Motor neuron (in vitro differentiated cells): Measurements from ENCODE around the gene CEP162. TPM values are rescaled to one million over a fixed set of nuclear protein-coding genes. Genes with fewer than 3 reads are reported as not detected.
"Not testable (repeated sequence)": the region's sequence is repeated elsewhere in the genome, so short reads cannot be mapped to it uniquely, and the experiment has no call there.

Experiments
- ATAC-seq, 8 experiments: fragments of 200-7000 bp; cut with Tn5 transposase; replicated peaks in 6 of 8; 2 replicates each; pipeline ENCODE4 v1.8.0; 2021; ENCODE audit warnings: mild to moderate bottlenecking in 8 of 8, moderate library complexity in 8 of 8
- H3K27ac ChIP-seq, 2 donors: fragments of 250-450 bp; sonication (Bioruptor Pico); 2 replicates each; pipeline ENCODE4 v1.9.0; 2021; ENCODE audit warnings: antibody characterized with exemption in 2 of 2, mild to moderate bottlenecking in 2 of 2, moderate library complexity in 1 of 2
- H3K4me1 ChIP-seq, 2 donors: fragments of 250-450 bp; sonication (Bioruptor Pico); replicated peaks in 1 of 2; 2 replicates each; pipeline ENCODE4 v1.6.1; 2021; ENCODE audit warnings: antibody characterized with exemption in 2 of 2, mild to moderate bottlenecking in 2 of 2, moderate library complexity in 1 of 2
- H3K4me3 ChIP-seq, 5 donors: fragments of 250-450 bp; sonication (Bioruptor Pico); 2 replicates each; pipeline ENCODE4 v1.9.0; 2021; ENCODE audit warnings: antibody characterized with exemption in 5 of 5, mild to moderate bottlenecking in 5 of 5, moderate library complexity in 4 of 5
- WGBS, 10 experiments: fragments of 450-650 bp; shearing (Covaris generic); methylation state at CpG; one replicate each; pipeline ENCODE4 v1.0.0; 2022; 5-methylcytosine and 5-hydroxymethylcytosine counted together
- in situ Hi-C, 9 experiments: fragments of 400-800 bp; cut with MboI; loops; one replicate each; pipeline ENCODE4 v1.15.0; 2021; ENCODE audit warnings: low sequenced_read_pairs in 9 of 9, low pct_unique_long_range_greater_than_20kb in 2 of 9; ENCODE audit not compliant: unreplicated experiment in 9 of 9
- total RNA-seq, 8 experiments: library from RNA; unstranded; fragments of 300-600 nt; gene quantifications; 2 replicates each; pipeline versions ENCODE4 v1.2.3 to v1.2.4, GENCODE V29; 2022

The CEP162 gene
- total RNA-seq, 8 experiments from 2014 or later: 3.9 to 15.9 (median 7.5) TPM

- WGBS, 10 experiments: 93 to 100% (median 100%) methylated on average over 1 to 4 of the region's 4 CpGs; no CpG with 5 or more reads in 3 of the 10 experiments
- H3K4me3 ChIP-seq: no peak overlapping the region
- no peak for ATAC-seq
- H3K4me1 ChIP-seq: peaks cover 2 to 6% of the 10 kb centered on the region in 2 donors
- in situ Hi-C loops: loop anchor here (25.0 kb wide), 2 partner anchors 335 to 610 kb away; no protein-coding TSS in a partner anchor
- no peak overlapping the region for H3K27ac ChIP-seq
Observed at GRCh38 chr6:84222426-84222825, 5.0 kb downstream of the CEP162 start.

- no peak overlapping the region for H3K27ac ChIP-seq
- WGBS, 10 experiments: 9 to 100% (median 72%) methylated on average over 1 to 3 of the region's 3 CpGs; no CpG with 5 or more reads in 1 of the 10 experiments
- no peak for ATAC-seq
- H3K4me1 ChIP-seq: no peaks in the 10 kb centered on the region
- in situ Hi-C loops: loop anchor here (25.0 kb wide), 2 partner anchors 334 to 609 kb away; no protein-coding TSS in a partner anchor
- H3K4me3 ChIP-seq: no peak overlapping the region
Observed at GRCh38 chr6:84220809-84221409, 6.5 kb downstream of the CEP162 start.

DNA sequence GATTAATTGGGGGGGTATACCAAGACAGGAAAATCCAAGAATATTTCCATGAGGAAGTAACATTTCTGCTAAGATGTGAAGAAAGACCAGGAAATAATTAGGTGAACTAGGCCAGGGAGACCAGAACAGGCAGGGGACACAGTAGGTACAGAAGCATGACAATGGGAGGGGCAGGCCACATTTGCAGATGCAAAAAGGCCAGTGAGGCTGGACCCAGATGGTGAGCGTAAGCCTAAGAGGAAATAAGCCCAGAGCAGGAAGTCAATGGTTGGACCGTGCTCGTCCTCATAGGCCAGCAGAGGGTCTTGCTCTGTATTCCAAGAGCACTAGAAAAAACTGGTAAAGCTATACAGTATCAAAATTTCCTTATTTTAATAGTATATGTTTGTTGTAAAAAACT is 9.4 kb downstream of the CEP162 start:
- 66 to 100% (median 89%) methylated on average over 1 to 3 of the region's 3 CpGs for WGBS, 10 experiments
- no peak overlapping the region for H3K4me3 ChIP-seq
- no peak overlapping the region for H3K27ac ChIP-seq
- peak in 2 of 8 experiments; percentile 34 to 63 for ATAC-seq
- no peaks in the 10 kb centered on the region for H3K4me1 ChIP-seq
- in situ Hi-C loops: loop anchor here (25.0 kb wide), 2 partner anchors 331 to 606 kb away; no protein-coding TSS in a partner anchor

DNA sequence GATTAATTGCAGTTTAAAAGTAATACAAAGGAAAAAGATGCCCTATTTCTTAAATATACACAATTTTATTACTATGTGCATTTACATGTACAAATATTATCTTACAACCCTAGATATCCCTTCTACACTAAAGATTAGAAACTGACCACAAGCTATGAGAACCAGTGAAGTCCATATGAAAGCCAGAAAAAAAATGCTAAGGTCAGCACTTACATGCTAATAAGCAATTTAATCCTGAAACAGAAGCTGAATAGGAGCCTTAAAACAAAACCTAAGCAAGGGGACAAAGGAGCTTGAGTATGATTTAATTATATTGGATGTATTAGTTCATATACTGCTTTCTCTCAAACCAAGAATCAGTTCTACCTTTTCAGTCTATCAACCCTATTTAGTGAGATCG is 14.2 kb downstream of the CEP162 start:
- WGBS, 10 experiments: 80 to 100% (median 100%) methylated on average over 1 of the region's 1 CpG; no CpG with 5 or more reads in 1 of the 10 experiments
- Histone ChIP-seq H3K4me3 (no peak overlapping the region), H3K27ac (no peak overlapping the region), H3K4me1 (no peaks in the 10 kb centered on the region)
- in situ Hi-C loops: loop anchor here (25.0 kb wide), 2 partner anchors 326 to 601 kb away; no protein-coding TSS in a partner anchor
- ATAC-seq: no peak

GRCh38 chr6:84204011-84204410 is 23.4 kb downstream of the CEP162 start:
- no peak overlapping the region for H3K27ac ChIP-seq
- ATAC-seq: no peak
- in situ Hi-C loops: loop anchor here (25.0 kb wide), 2 partner anchors 317 to 592 kb away; no protein-coding TSS in a partner anchor
- no peak overlapping the region for H3K4me3 ChIP-seq
- 77 to 100% (median 89%) methylated on average over 2 to 3 of the region's 3 CpGs for whole genome bisulfite sequencing, 10 experiments
- no peaks in the 10 kb centered on the region for H3K4me1 ChIP-seq

GRCh38 chr6:84199987-84200386 is 27.5 kb downstream of the CEP162 start:
- WGBS, 10 experiments: 86 to 100% (median 99%) methylated on average over 1 to 6 of the region's 6 CpGs; no CpG with 5 or more reads in 2 of the 10 experiments
- not testable (repeated sequence) for H3K4me3 ChIP-seq, H3K27ac ChIP-seq, H3K4me1 ChIP-seq, ATAC-seq
- in situ Hi-C loops: loop anchor here (25.0 kb wide), 2 partner anchors 313 to 588 kb away; no protein-coding TSS in a partner anchor

DNA sequence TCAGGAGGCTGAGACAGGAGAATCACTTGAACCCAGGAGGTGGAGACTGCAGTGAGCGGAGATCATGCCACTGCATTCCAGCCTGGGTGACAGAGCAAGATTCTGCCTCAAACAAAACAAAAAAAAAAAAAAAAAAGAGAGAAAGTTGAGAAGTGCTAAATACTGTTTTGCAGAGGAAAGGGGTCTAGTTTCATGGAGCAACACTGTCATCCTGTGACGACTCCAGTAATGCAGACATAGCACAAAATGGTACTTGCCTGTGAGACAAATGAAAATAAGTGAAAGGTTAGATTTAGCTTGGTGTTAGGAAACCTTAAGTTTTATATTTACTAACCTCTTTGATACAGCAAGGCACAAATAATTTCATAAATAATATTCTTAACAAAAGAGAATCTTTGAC is 29.7 kb downstream of the CEP162 start:
- Histone ChIP-seq H3K27ac (no peak overlapping the region), H3K4me1 (no peaks in the 10 kb centered on the region), H3K4me3 (no peak overlapping the region)
- in situ Hi-C loops: no loop called here
- 50 to 100% (median 94%) methylated on average over 1 to 2 of the region's 2 CpGs; no CpG with 5 or more reads in 1 of the 10 experiments for WGBS, 10 experiments
- no peak for ATAC-seq

GRCh38 chr6:84193114-84193708 is 34.2 kb downstream of the CEP162 start:
- Histone ChIP-seq H3K4me1 (no peaks in the 10 kb centered on the region), H3K27ac (no peak overlapping the region), H3K4me3 (no peak overlapping the region)
- peak in 7 of 8 experiments; percentile 20 to 99 (median 86) for ATAC-seq
- WGBS, 10 experiments: 0 to 100% (median 78%) methylated on average over 1 to 2 of the region's 2 CpGs; no CpG with 5 or more reads in 2 of the 10 experiments
- in situ Hi-C loops: no loop called here

DNA sequence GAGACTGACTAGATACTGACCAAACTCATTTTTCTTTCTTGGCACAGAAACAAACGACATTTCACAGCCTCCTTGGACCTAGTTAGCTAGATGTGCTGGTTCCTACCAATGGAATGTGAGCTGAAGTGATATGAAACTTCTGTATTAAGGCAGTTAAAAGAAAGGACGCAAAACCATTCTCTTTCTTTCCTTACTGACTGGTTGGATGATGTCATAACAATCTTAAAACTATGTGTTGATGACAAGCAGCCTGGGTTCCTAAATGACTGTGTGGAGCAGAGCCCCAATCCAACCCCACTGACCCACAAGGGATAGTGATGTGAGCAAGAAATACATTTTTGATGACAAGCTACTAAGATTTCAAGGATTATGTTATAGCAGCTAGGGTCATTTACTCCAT is 35.6 kb downstream of the CEP162 start:
- H3K27ac ChIP-seq: no peak overlapping the region
- H3K4me3 ChIP-seq: no peak overlapping the region
- no peaks in the 10 kb centered on the region for H3K4me1 ChIP-seq
- in situ Hi-C loops: no loop called here
- WGBS, 10 experiments: 67 to 100% (median 95%) methylated on average over 1 to 2 of the region's 2 CpGs; no CpG with 5 or more reads in 3 of the 10 experiments
- ATAC-seq: no peak

DNA sequence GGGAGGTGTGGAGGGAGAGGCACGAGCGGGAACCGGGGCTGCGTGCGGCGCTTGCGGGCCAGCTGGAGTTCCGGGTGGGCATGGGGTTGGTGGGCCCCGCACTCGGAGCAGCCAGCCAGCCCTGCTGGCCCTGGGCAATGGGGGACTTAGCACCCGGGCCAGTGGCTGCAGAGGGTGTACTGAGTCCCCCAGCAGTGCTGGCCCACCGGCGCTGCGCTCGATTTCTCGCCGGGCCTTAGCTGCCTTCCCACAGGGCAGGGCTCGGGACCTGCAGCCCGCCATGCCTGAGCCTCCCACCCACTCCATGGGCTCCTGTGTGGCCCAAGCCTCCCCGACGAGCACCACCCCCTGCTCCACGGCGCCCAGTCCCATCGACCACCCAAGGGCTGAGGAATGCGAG is 38.1 kb downstream of the CEP162 start:
- H3K27ac ChIP-seq, in situ Hi-C loops, H3K4me1 ChIP-seq, H3K4me3 ChIP-seq, ATAC-seq: not testable (repeated sequence)
- no CpG with 5 or more reads among the region's 25 CpGs for WGBS, 10 experiments

GRCh38 chr6:84183430-84183829 is 44.0 kb downstream of the CEP162 start:
- in situ Hi-C loops: no loop called here
- no peak for ATAC-seq
- no peak overlapping the region for H3K4me3 ChIP-seq
- no peaks in the 10 kb centered on the region for H3K4me1 ChIP-seq
- WGBS, 10 experiments: 100% methylated on average over 1 of the region's 1 CpG; no CpG with 5 or more reads in 4 of the 10 experiments
- H3K27ac ChIP-seq: no peak overlapping the region

DNA sequence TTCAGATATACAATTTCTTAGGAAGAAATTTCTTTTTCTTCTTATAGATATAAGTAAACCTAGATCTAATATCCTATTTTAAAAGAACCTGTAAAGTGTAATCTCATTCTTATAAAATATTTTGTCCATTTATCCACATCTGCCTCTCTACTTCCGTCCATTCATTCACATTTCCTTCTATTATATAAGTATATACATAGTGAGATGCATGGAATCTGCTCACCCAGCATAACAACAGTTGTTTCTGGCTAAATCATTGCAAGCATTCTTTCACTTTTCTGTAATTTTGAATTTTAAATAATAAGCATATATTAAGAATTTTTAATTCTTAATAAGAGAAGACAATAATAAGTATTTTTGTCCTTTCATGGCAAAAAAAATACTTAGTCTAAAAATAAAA is 45.4 kb downstream of the CEP162 start:
- 93 to 100% (median 100%) methylated on average over 1 of the region's 1 CpG; no CpG with 5 or more reads in 1 of the 10 experiments for WGBS, 10 experiments
- ATAC-seq: no peak
- H3K4me3 ChIP-seq: no peak overlapping the region
- H3K27ac ChIP-seq: no peak overlapping the region
- no peaks in the 10 kb centered on the region for H3K4me1 ChIP-seq
- in situ Hi-C loops: no loop called here

DNA sequence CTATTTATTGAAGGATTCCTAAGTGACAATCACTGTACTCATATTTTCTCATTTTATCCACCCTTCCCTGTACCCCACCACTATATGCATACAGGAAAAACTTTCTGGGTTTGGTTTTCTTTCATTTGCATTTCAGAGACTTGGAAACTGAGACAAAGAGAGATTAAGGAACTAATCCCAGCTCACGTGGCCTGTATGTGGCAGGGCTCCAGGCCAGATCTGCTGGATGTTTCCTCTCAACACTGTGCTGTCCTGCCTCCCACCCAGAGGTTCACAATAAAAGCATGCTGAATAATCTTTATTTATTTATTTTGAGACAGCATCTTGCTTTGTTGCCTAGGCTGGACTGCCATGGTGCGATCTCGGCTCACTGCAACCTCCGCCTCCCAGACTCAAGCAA is 50.2 kb downstream of the CEP162 start:
- Histone ChIP-seq H3K4me3 (no peak overlapping the region), H3K4me1 (no peaks in the 10 kb centered on the region), H3K27ac (no peak overlapping the region)
- ATAC-seq: peak in 3 of 8 experiments; percentile 30 to 81 (median 54)
- in situ Hi-C loops: no loop called here
- 83 to 100% (median 100%) methylated on average over 1 to 4 of the region's 4 CpGs; no CpG with 5 or more reads in 4 of the 10 experiments for WGBS, 10 experiments
